ENCODE measurements around the gene RILPL1.

DNA sequence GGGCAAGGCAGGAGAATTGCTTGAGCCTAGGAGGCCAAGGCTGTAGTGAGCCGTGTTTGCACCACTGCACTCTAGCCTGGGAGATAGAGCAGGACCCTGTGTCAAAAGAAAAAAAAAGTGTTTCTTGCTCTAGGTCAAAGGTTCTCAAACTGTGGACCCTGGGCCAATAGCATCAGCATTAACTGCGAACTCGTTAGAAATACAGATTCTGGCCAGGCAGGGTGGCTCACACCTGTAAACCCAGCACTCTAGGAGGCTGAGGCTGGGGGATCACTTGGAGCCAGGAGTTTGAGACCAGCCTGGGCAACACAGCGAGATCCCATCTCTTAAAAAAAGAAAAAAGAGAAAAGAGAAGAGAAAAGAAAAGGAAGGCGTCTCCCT, 97.9 kb downstream of the RILPL1 start:
- TF ChIP-seq, protein P1, sequence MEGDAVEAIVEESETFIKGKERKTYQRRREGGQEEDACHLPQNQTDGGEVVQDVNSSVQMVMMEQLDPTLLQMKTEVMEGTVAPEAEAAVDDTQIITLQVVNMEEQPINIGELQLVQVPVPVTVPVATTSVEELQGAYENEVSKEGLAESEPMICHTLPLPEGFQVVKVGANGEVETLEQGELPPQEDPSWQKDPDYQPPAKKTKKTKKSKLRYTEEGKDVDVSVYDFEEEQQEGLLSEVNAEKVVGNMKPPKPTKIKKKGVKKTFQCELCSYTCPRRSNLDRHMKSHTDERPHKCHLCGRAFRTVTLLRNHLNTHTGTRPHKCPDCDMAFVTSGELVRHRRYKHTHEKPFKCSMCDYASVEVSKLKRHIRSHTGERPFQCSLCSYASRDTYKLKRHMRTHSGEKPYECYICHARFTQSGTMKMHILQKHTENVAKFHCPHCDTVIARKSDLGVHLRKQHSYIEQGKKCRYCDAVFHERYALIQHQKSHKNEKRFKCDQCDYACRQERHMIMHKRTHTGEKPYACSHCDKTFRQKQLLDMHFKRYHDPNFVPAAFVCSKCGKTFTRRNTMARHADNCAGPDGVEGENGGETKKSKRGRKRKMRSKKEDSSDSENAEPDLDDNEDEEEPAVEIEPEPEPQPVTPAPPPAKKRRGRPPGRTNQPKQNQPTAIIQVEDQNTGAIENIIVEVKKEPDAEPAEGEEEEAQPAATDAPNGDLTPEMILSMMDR (optimal IDR thresholded peaks at IDR 0.05 in 1 of 3, IDR thresholded peaks at IDR 0.05 in 1 of 3, conservative IDR thresholded peaks at IDR 0.05 in 1 of 3; ENCODE audit: extremely low read depth in 1 of 3, insufficient read depth in 2 of 3, low read length in 3 of 3) = no peak
- TF ChIP-seq EZH2 (IDR thresholded peaks at IDR 0.05; ENCODE audit: low read length) = no peak
